Fibroblast of the conjunctiva (primary cell): Measurements from ENCODE around the gene PRMT7.

Experiments used
- DNase-seq: peaks from one replicate; pipeline ENCODE4 v3.0.0-alpha.2; 2010; ENCODE audit warnings: low read depth

Gene PRMT7

DNA sequence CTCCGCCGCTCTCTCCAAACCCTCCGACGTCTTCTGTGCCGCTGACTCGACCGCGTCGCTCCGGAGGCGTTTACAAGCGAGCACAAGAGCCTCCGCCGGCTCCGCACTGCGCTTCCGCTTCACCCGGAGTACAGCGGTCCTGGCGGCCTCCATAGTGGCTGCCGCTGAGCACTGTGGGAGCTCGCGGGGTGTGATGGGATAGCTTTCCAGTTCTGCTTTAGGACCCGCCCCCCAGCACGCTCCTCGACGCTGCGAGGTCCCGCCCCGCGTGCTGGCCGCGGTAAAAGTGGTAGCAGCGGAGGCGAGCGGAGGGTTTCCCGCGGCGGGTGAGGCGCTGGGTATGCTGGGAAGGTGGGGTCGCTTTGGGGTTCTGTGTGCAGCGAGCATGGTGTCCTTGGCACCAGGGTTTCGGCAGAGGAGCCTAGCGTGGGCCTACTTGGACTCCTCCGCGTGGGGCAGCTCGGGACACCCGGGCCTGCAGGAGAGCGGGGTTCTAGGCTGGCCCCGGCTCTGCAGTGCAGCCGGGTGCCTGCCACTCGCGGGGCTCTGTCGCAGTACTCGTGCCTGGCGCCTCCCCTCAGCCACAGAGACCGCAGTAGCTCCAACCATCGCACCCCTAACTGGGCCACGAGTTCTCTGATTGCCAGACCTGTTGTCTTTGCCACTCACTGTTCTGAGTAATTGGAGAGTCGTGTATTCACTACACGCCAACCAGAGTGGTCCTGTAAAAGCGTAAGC lies at the start of gene PRMT7, which contains the start of gene SLC7A6OS:
Gene PRMT7 (plus strand): TSS at position 246 of the 738 bp plus-strand sequence. CDS start 4,961 bp downstream, outside the sequence.
Gene SLC7A6OS (minus strand): TSS at position 173 of the 738 bp plus-strand sequence. CDS start 20 bp downstream, at position 153.
- peak; percentile 70 for DNase-seq

DNA sequence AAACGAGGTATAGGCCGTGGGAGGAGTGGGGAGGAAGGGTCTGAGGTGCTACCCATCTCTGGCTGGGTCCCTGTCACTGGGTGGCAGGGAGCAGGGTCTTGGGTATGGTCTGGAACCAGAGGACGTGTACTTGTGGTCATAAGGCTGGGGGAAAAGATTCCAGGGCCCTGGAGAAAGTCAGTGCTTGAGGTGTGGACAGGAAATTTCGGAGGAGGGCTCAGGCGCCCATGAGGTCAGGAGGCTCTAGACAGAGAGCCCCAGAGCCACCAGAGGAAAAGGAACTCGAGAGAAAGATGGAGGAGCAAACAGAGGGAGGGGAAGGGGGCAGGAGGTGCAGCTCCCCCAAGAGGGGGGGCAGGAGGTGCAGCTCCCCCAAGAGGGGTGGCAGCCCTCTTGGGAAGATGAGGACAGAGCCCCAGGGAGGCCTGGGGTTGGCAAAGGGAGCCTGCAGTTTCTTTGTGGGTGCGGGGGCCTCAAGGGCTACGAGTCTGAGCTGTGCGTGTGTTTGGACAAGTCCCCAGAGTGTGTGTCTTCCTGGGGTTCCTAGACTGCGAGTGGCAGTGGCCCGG lies 47.2 kb upstream of the PRMT7 start:
- no peak for DNase-seq

- DNase-seq, result no peak
These were observed 46.4 kb upstream of the PRMT7 start, which contains the start of gene SLC7A6 for GRCh38 chr16:68264128-68265077. Gene SLC7A6, plus strand, starts transcription at chr16:68264526. Its CDS starts 10,201 bp downstream, at chr16:68274727.

GRCh38 chr16:68265078-68265920 lies 45.5 kb upstream of the PRMT7 start:
- no peak for DNase-seq

DNA sequence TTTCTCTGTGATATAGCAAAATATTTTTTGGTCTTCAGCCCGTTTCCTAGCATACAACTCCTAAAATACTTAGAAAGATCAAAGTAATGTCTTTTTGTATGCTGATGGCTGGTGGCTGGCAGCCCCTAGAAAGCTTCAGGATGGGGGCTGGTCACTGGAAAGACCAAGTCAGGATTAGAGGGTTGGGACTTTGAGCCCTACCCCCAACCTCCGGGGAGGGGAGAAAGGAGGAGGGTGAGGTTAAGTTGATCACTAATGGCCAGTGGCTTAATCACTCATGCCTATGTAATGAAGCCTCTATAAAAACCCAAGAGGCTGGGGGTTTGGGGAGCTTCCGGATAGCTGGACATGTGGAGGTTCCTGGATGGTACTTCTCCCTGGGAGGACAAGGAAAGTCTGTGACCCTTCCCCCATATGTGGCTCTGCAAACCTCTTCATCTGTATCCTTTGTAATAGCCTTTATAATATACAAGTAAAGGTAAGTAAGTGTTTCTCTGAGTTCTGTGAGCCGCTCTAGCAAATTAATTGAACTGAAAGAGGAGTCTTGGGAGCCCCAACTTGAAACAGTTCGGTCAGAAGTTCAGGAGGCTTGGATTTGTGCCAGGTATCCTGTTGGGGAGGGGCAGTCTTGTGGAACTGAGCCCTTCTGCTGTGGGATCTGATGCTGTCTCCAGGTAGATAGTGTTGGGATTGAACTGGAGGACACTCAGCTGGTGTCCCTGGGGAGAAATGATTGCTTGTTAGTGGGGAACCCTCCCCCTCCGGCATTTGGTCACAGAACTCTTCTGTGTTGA lies 43.0 kb upstream of the PRMT7 start:
- DNase-seq, result no peak

DNA sequence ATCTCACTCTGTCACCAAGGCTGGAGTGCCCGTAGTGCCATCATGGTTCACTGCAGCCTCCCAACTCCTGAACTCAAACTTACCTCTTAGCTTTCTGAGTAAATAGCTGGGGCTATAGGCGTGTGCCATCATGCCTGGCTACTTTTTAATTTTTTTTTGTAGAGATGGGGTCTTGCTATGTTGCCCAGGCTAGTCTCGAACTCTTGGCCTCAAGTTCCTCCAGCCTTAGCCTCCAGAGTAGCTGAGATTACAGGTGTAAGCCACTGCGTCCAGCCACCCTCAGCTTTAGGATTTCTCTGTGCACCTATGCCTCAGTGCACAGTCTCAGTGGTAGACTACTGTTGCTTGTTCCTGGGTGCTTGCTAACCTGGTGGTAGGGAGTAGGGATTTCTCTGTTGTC lies 41.0 kb upstream of the PRMT7 start:
- DNase-seq, result no peak

- DNase-seq, result no peak
These were observed 40.5 kb upstream of the PRMT7 start for GRCh38 chr16:68270353-68270752.

DNA sequence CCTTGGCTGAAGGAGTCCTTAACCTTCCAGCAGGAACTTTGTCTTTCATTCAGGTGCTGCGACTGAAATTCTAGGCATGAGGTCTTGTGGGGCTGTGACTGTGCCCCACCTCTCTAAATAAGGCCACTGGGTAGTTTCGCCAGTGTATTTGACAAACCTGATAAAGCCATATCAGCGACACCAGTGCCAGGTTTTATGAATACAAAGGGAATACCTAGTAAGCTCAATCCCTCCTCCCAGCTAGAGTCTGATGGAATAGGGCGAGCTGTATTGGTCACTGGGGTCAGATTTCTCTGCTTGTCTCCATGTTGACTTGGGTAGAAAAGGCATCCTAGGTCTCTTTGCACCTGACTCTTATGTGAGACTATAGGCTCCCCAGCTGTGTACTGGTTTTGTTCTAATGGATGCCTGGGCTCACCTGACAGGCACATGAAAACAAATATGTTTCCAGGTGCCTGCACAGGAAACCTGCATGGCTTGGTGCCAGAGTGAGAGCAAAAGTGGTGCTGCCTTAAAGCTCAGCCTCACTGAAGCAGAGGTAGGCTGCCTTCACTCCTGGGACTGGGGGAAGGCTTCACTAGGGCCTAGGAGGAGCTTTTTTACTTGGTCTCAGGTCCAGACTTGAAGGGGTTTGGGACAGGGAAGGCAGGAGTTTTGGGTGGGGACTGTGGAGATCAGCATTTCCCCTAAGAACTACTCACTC lies 38.2 kb upstream of the PRMT7 start:
- no peak for DNase-seq

DNA sequence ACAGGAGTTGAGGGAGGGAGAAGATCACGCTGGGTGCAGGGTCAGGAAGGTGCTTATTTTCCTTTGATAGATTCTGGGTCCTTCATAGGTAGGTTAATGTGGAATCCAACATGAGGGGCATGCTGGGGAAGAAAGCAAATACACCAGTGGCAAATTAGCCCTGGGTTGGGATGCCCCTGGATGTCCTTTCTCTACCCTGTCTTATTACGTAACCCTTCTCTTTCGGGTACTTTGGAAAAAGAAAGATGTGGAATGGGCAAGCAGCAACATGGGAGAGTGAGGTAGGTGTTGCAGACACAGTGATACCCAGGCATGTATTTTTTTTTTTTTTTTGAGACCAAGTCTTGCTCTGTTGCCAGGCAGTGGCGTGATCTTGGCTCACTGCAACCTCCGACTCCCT lies 37.4 kb upstream of the PRMT7 start:
- DNase-seq, result no peak

DNA sequence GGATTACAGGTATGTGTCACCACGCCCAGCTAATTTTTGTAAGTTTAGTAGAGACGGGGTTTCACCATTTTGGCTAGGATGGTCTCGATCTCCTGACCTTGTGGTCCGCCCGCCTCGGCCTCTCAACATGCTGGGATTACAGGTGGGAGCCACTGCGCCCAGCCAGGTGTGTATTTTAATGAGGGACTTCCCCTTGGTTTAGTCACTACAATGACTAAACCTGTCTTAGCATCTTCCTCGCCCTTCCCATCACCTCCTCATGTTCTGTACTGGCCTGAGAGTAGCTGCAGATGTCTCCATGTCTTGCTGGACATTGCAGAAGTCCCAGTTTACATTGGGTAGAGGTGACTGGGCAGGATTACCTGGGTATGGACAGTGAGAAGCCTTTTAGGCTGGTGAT lies 36.9 kb upstream of the PRMT7 start:
- DNase-seq, result no peak

- DNase-seq, result no peak
These were observed 36.4 kb upstream of the PRMT7 start for GRCh38 chr16:68274441-68274840.

GRCh38 chr16:68275611-68276191 lies 35.1 kb upstream of the PRMT7 start:
- no peak for DNase-seq

GRCh38 chr16:68276223-68276622 lies 34.6 kb upstream of the PRMT7 start:
- DNase-seq, result no peak

GRCh38 chr16:68279726-68280558 lies 30.9 kb upstream of the PRMT7 start:
- DNase-seq, result no peak

- no peak for DNase-seq
These were observed 29.3 kb upstream of the PRMT7 start for GRCh38 chr16:68281368-68282063.

DNA sequence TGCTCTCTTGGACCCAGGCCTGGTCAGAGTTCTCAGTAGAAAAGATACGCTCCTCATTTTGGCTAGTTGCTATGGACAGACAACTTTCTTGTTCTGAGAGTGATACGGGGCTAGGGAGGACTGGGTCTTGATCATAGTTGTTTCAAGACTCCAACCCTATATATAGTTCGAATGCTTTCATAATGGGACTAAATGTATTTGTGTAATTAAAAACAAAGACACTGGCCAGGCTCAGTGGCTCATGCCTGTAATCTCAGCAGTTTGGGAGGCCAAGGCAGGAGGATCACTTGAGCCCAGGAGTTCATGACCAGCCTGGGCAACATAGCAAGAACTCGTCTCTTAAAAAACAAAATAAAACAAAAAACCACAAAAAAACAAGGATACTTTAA lies 28.8 kb upstream of the PRMT7 start:
- no peak for DNase-seq

- DNase-seq, result no peak
These were observed 27.5 kb upstream of the PRMT7 start for GRCh38 chr16:68283346-68283745.
